Measurements from ENCODE around the gene DERL2.

Gene DERL2

GRCh38 chr17:5486206-5487124 is 487 bp upstream of the DERL2 start, which contains the start of gene MIS12:
TSS of gene MIS12 (plus strand) at chr17:5486566. CDS start at chr17:5488863, 2,297 bp downstream.
- Histone ChIP-seq H3K9me3 (ENCODE audit: control extremely low read depth in 1 of 5, control insufficient read depth in 4 of 5, insufficient read depth in 2 of 5, low read depth in 1 of 5, low read length in 4 of 5) (no peaks in the 10 kb centered on the region), H3K4me1 (ENCODE audit: control extremely low read depth in 1 of 4, control insufficient read depth in 4 of 4, insufficient read depth in 4 of 4, low read length in 3 of 4) (peaks cover 10 to 29% (median 20%) of the 10 kb centered on the region in 4 experiments), H3K27me3 (replicated peaks in 2 of 5; ENCODE audit: control insufficient read depth in 4 of 5, insufficient read depth in 5 of 5, low read length in 4 of 5) (no peaks in the 10 kb centered on the region), H3K36me3 (ENCODE audit: control insufficient read depth in 4 of 4, insufficient read depth in 4 of 4, low read length in 3 of 4) (peaks cover 18 to 44% (median 31%) of the 10 kb centered on the region in 4 experiments), H3K4me3 (ENCODE audit: control insufficient read depth in 1 of 7, extremely low read depth in 1 of 7, insufficient read depth in 4 of 7, low read depth in 2 of 7, low read length in 6 of 7) (peak within 1 kb of the TSS; percentile 58 to 99 (median 97)), H3K27ac (ENCODE audit: insufficient read depth in 1 of 2, low read depth in 1 of 2, low read length in 2 of 2, poor library complexity in 1 of 2, severe bottlenecking in 2 of 2) (peak within 1 kb of the TSS; percentile 97 to 98)
- 0% methylated on average over 56 of the region's 77 CpGs for WGBS (ENCODE audit: insufficient coverage)
- DNase-seq: peak; percentile 99 to 100 (median 100)
- ChIA-PET CTCF (interaction anchor here (0.8 to 1.5 kb wide), 3 partner anchors 9 to 39 kb away, joined by 3 to 5 read pairs (median 4); no protein-coding TSS in a partner anchor), POLR2A (interaction anchor here (1.1 to 2.7 kb wide), 6 partner anchors 14 to 97 kb away, joined by 3 to 17 read pairs (median 8); partner anchors contain the start of genes DHX33 and NLRP1)

- peaks cover 36 to 66% (median 55%) of the 10 kb centered on the region in 4 experiments for H3K36me3 ChIP-seq (ENCODE audit: control insufficient read depth in 4 of 4, insufficient read depth in 4 of 4, low read length in 3 of 4)
- H3K4me1 ChIP-seq (ENCODE audit: control extremely low read depth in 1 of 4, control insufficient read depth in 4 of 4, insufficient read depth in 4 of 4, low read length in 3 of 4): peaks cover 7 to 14% (median 10%) of the 10 kb centered on the region in 4 experiments
- H3K9me3 ChIP-seq (ENCODE audit: control extremely low read depth in 1 of 5, control insufficient read depth in 4 of 5, insufficient read depth in 2 of 5, low read depth in 1 of 5, low read length in 4 of 5): peaks cover 0 to 7% (median 3%) of the 10 kb centered on the region in 5 experiments
- DNase-seq: no peak
- POLR2A ChIA-PET: no interaction called here
- CTCF ChIA-PET: no interaction called here
- 100% methylated on average over 4 of the region's 4 CpGs for WGBS (ENCODE audit: insufficient coverage)
- no peaks in the 10 kb centered on the region for H3K27me3 ChIP-seq (replicated peaks in 2 of 5; ENCODE audit: control insufficient read depth in 4 of 5, insufficient read depth in 5 of 5, low read length in 4 of 5)
- H3K4me3 ChIP-seq (ENCODE audit: control insufficient read depth in 1 of 7, extremely low read depth in 1 of 7, insufficient read depth in 4 of 7, low read depth in 2 of 7, low read length in 6 of 7): no peak overlapping the region
- no peak overlapping the region for H3K27ac ChIP-seq (ENCODE audit: insufficient read depth in 1 of 2, low read depth in 1 of 2, low read length in 2 of 2, poor library complexity in 1 of 2, severe bottlenecking in 2 of 2)
These were observed 4.5 kb downstream of the DERL2 start for GRCh38 chr17:5481451-5481850.

- CTCF ChIA-PET: interaction anchor here (1.5 kb wide), 1 partner anchor 47 kb away, joined by 5 read pairs; no protein-coding TSS in a partner anchor
- WGBS (ENCODE audit: insufficient coverage): 97% methylated on average over 4 of the region's 6 CpGs
- no peaks in the 10 kb centered on the region for H3K27me3 ChIP-seq (replicated peaks in 2 of 5; ENCODE audit: control insufficient read depth in 4 of 5, insufficient read depth in 5 of 5, low read length in 4 of 5)
- H3K9me3 ChIP-seq (ENCODE audit: control extremely low read depth in 1 of 5, control insufficient read depth in 4 of 5, insufficient read depth in 2 of 5, low read depth in 1 of 5, low read length in 4 of 5): peaks cover 0 to 7% (median 3%) of the 10 kb centered on the region in 5 experiments
- peaks cover 7 to 13% (median 10%) of the 10 kb centered on the region in 4 experiments for H3K4me1 ChIP-seq (ENCODE audit: control extremely low read depth in 1 of 4, control insufficient read depth in 4 of 4, insufficient read depth in 4 of 4, low read length in 3 of 4)
- H3K27ac ChIP-seq (ENCODE audit: insufficient read depth in 1 of 2, low read depth in 1 of 2, low read length in 2 of 2, poor library complexity in 1 of 2, severe bottlenecking in 2 of 2): no peak overlapping the region
- POLR2A ChIA-PET: no interaction called here
- H3K36me3 ChIP-seq (ENCODE audit: control insufficient read depth in 4 of 4, insufficient read depth in 4 of 4, low read length in 3 of 4): peaks cover 36 to 69% (median 55%) of the 10 kb centered on the region in 4 experiments
- no peak for DNase-seq
- no peak overlapping the region for H3K4me3 ChIP-seq (ENCODE audit: control insufficient read depth in 1 of 7, extremely low read depth in 1 of 7, insufficient read depth in 4 of 7, low read depth in 2 of 7, low read length in 6 of 7)
These were observed 5.0 kb downstream of the DERL2 start for GRCh38 chr17:5480962-5481361.

GRCh38 chr17:5478992-5479391 is 7.0 kb downstream of the DERL2 start:
- Histone ChIP-seq H3K9me3 (ENCODE audit: control extremely low read depth in 1 of 5, control insufficient read depth in 4 of 5, insufficient read depth in 2 of 5, low read depth in 1 of 5, low read length in 4 of 5) (peaks cover 0 to 7% (median 3%) of the 10 kb centered on the region in 5 experiments), H3K4me3 (ENCODE audit: control insufficient read depth in 1 of 7, extremely low read depth in 1 of 7, insufficient read depth in 4 of 7, low read depth in 2 of 7, low read length in 6 of 7) (no peak overlapping the region), H3K36me3 (ENCODE audit: control insufficient read depth in 4 of 4, insufficient read depth in 4 of 4, low read length in 3 of 4) (peaks cover 35 to 82% (median 62%) of the 10 kb centered on the region in 4 experiments), H3K27me3 (replicated peaks in 2 of 5; ENCODE audit: control insufficient read depth in 4 of 5, insufficient read depth in 5 of 5, low read length in 4 of 5) (no peaks in the 10 kb centered on the region), H3K4me1 (ENCODE audit: control extremely low read depth in 1 of 4, control insufficient read depth in 4 of 4, insufficient read depth in 4 of 4, low read length in 3 of 4) (no peaks in the 10 kb centered on the region), H3K27ac (ENCODE audit: insufficient read depth in 1 of 2, low read depth in 1 of 2, low read length in 2 of 2, poor library complexity in 1 of 2, severe bottlenecking in 2 of 2) (no peak overlapping the region)
- CTCF ChIA-PET: no interaction called here
- 97% methylated on average over 4 of the region's 4 CpGs for WGBS (ENCODE audit: insufficient coverage)
- POLR2A ChIA-PET: no interaction called here
- no peak for DNase-seq

- Histone ChIP-seq H3K4me3 (ENCODE audit: control insufficient read depth in 1 of 7, extremely low read depth in 1 of 7, insufficient read depth in 4 of 7, low read depth in 2 of 7, low read length in 6 of 7) (no peak overlapping the region), H3K36me3 (ENCODE audit: control insufficient read depth in 4 of 4, insufficient read depth in 4 of 4, low read length in 3 of 4) (peaks cover 18 to 51% (median 41%) of the 10 kb centered on the region in 4 experiments), H3K4me1 (ENCODE audit: control extremely low read depth in 1 of 4, control insufficient read depth in 4 of 4, insufficient read depth in 4 of 4, low read length in 3 of 4) (no peaks in the 10 kb centered on the region), H3K27ac (ENCODE audit: insufficient read depth in 1 of 2, low read depth in 1 of 2, low read length in 2 of 2, poor library complexity in 1 of 2, severe bottlenecking in 2 of 2) (no peak overlapping the region), H3K27me3 (replicated peaks in 2 of 5; ENCODE audit: control insufficient read depth in 4 of 5, insufficient read depth in 5 of 5, low read length in 4 of 5) (no peaks in the 10 kb centered on the region), H3K9me3 (ENCODE audit: control extremely low read depth in 1 of 5, control insufficient read depth in 4 of 5, insufficient read depth in 2 of 5, low read depth in 1 of 5, low read length in 4 of 5) (peaks cover 0 to 7% (median 3%) of the 10 kb centered on the region in 5 experiments)
- DNase-seq: no peak
- 92% methylated on average over 2 of the region's 2 CpGs for WGBS (ENCODE audit: insufficient coverage)
- CTCF ChIA-PET: interaction anchor here (1.3 kb wide), 1 partner anchor 26 kb away, joined by 4 read pairs; no protein-coding TSS in a partner anchor
- POLR2A ChIA-PET: no interaction called here
These were observed 12.1 kb downstream of the DERL2 start for GRCh38 chr17:5473906-5474305.

GRCh38 chr17:5472511-5472910 is 13.5 kb downstream of the DERL2 start:
- CTCF ChIA-PET: interaction anchor here (0.6 kb wide), 1 partner anchor 79 kb away, joined by 3 read pairs; no protein-coding TSS in a partner anchor
- H3K9me3 ChIP-seq (ENCODE audit: control extremely low read depth in 1 of 5, control insufficient read depth in 4 of 5, insufficient read depth in 2 of 5, low read depth in 1 of 5, low read length in 4 of 5): no peaks in the 10 kb centered on the region
- POLR2A ChIA-PET: interaction anchor here (0.5 kb wide), 1 partner anchor 12 kb away, joined by 3 read pairs; no protein-coding TSS in a partner anchor

More at GRCh38 chr17:5472511-5472910, 13.5 kb downstream of the DERL2 start:
- Histone ChIP-seq H3K4me3 (ENCODE audit: control insufficient read depth in 1 of 7, extremely low read depth in 1 of 7, insufficient read depth in 4 of 7, low read depth in 2 of 7, low read length in 6 of 7) (no peak overlapping the region), H3K4me1 (ENCODE audit: control extremely low read depth in 1 of 4, control insufficient read depth in 4 of 4, insufficient read depth in 4 of 4, low read length in 3 of 4) (peaks cover 1 to 7% (median 4%) of the 10 kb centered on the region in 4 experiments), H3K27me3 (replicated peaks in 2 of 5; ENCODE audit: control insufficient read depth in 4 of 5, insufficient read depth in 5 of 5, low read length in 4 of 5) (no peaks in the 10 kb centered on the region), H3K27ac (ENCODE audit: insufficient read depth in 1 of 2, low read depth in 1 of 2, low read length in 2 of 2, poor library complexity in 1 of 2, severe bottlenecking in 2 of 2) (no peak overlapping the region), H3K36me3 (ENCODE audit: control insufficient read depth in 4 of 4, insufficient read depth in 4 of 4, low read length in 3 of 4) (peaks cover 7 to 38% (median 28%) of the 10 kb centered on the region in 4 experiments)
- WGBS (ENCODE audit: insufficient coverage): 89% methylated on average over 1 of the region's 3 CpGs
- no peak for DNase-seq

Data from common myeloid progenitor, CD34-positive (primary cell).